HepG2 (cell line): ENCODE measurements around the gene POLRMT. TPM values are rescaled to one million over a fixed set of nuclear protein-coding genes. Genes with fewer than 3 reads are reported as not detected.
A peak's percentile ranks its signal among the peaks of the same experiment; 100 is the strongest.

ENCODE experiments used
- BCL3 ChIP-seq: sonication (generic); formaldehyde crosslinking; IDR thresholded peaks from 2 replicates; pipeline ENCODE4 v1.5.1; 2020; ENCODE audit warnings: mild to moderate bottlenecking, missing genetic modification reagents, moderate library complexity
- DMTF1 ChIP-seq: sonication (generic); formaldehyde crosslinking; IDR thresholded peaks from 2 replicates; pipeline ENCODE4 v1.4.0; 2020; ENCODE audit warnings: mild to moderate bottlenecking, missing genetic modification reagents
- EP300 ChIP-seq, 3 experiments: sonication (generic) in 1 of 3; formaldehyde crosslinking in 1 of 3; IDR thresholded peaks; 2 replicates each; pipeline versions ENCODE4 v1.5.1 to v1.6.1; 2011 to 2020; ENCODE audit warnings: low read depth in 2 of 3, low read length in 2 of 3, borderline replicate concordance in 1 of 3, improper control_type of control experiment in 1 of 3, mild to moderate bottlenecking in 1 of 3, missing genetic modification reagents in 1 of 3, moderate library complexity in 1 of 3
- GLI4 ChIP-seq: sonication (generic); formaldehyde crosslinking; IDR thresholded peaks from 2 replicates; pipeline ENCODE4 v1.5.1; 2020; ENCODE audit warnings: missing genetic modification reagents, mild to moderate bottlenecking, moderate library complexity, borderline replicate concordance
- HNF4A ChIP-seq: sonication (generic); formaldehyde crosslinking; IDR thresholded peaks from 2 replicates; pipeline ENCODE4 v1.4.0; 2020; ENCODE audit warnings: missing genetic modification reagents
- NAIF1 ChIP-seq: sonication (generic); formaldehyde crosslinking; IDR thresholded peaks from 2 replicates; pipeline ENCODE4 v1.5.0; 2020; ENCODE audit warnings: mild to moderate bottlenecking, missing genetic modification reagents, borderline replicate concordance
- NFYB ChIP-seq: sonication (generic); formaldehyde crosslinking; IDR thresholded peaks from 2 replicates; pipeline ENCODE4 v1.4.0; 2020; ENCODE audit warnings: missing genetic modification reagents
- SRSF9 ChIP-seq: fragments of 200-400 bp; formaldehyde crosslinking; IDR thresholded peaks from 2 replicates; pipeline ENCODE4 v1.6.1; 2018; ENCODE audit warnings: borderline replicate concordance, mild to moderate bottlenecking, low read depth, low read length; ENCODE audit not compliant: insufficient read depth, poor library complexity, severe bottlenecking
- TEF ChIP-seq: sonication (generic); formaldehyde crosslinking; IDR thresholded peaks from 2 replicates; pipeline ENCODE4 v1.5.0; 2020; ENCODE audit warnings: missing genetic modification reagents
- ZBTB46 ChIP-seq: sonication (generic); formaldehyde crosslinking; IDR thresholded peaks from 2 replicates; pipeline ENCODE4 v1.4.0; 2020; ENCODE audit warnings: mild to moderate bottlenecking, missing genetic modification reagents, borderline replicate concordance
- ZFP41 ChIP-seq: sonication (generic); formaldehyde crosslinking; IDR thresholded peaks from 2 replicates; pipeline ENCODE4 v1.4.0; 2020; ENCODE audit warnings: mild to moderate bottlenecking, missing genetic modification reagents, borderline replicate concordance
- ZNF180 ChIP-seq: sonication (generic); formaldehyde crosslinking; IDR thresholded peaks from 2 replicates; pipeline ENCODE4 v1.4.0; 2020; ENCODE audit warnings: low read depth, missing genetic modification reagents, borderline replicate concordance
- ZNF33A ChIP-seq: sonication (generic); formaldehyde crosslinking; IDR thresholded peaks from 2 replicates; pipeline ENCODE4 v1.5.1; 2020; ENCODE audit warnings: missing genetic modification reagents, mild to moderate bottlenecking, moderate library complexity, borderline replicate concordance
- ZNF724P ChIP-seq: sonication (generic); formaldehyde crosslinking; IDR thresholded peaks from 2 replicates; pipeline ENCODE4 v1.8.0; 2022; ENCODE audit warnings: missing genetic modification reagents, borderline replicate concordance
- polyA plus RNA-seq, 8 experiments: library from polyadenylated mRNA; depleted of rRNA in 3 of 8; stranded (reverse) in 7 of 8; unstranded in 1 of 8; fragments of >200 nt; fragmentation: Illumina TruSeq in 4 of 8; extraction: Trizol in 4 of 8; gene quantifications; 2 replicates each; pipeline versions ENCODE4 v1.2.1 to v1.2.3, GENCODE V29; 2011 to 2016; ENCODE audit warnings: low read depth in 4 of 8, missing spikeins in 1 of 8, mixed read lengths in 1 of 8; ENCODE audit not compliant: insufficient read depth in 1 of 8
- total RNA-seq, 5 experiments: library from RNA; depleted of rRNA; stranded (reverse); fragments of >200 nt; fragmentation: Illumina TruSeq; extraction: Trizol; gene quantifications; 2 replicates each; pipeline ENCODE4 v1.2.3, GENCODE V29; 2016; ENCODE audit warnings: low read depth in 1 of 5
- TF ChIP-seq, protein P1 (sequence below): sonication (generic); formaldehyde crosslinking; IDR thresholded peaks from 2 replicates; pipeline ENCODE4 v1.5.0; 2020; ENCODE audit warnings: mild to moderate bottlenecking, missing genetic modification reagents
- TF ChIP-seq, protein P2 (sequence below): sonication (generic); formaldehyde crosslinking; IDR thresholded peaks from 2 replicates; pipeline ENCODE4 v1.4.0; 2020; ENCODE audit warnings: missing genetic modification reagents

The POLRMT gene
- total and polyA plus RNA-seq, 2 of the 13 experiments (the other 11 are each of a cell fraction or from before 2014, with no cell fraction given), result 78.0 to 101 TPM

- peak; percentile 71; the same call in 1 of the 2 replicates for TF ChIP-seq GLI4
- TF ChIP-seq ZBTB46, result no peak
- no peak for TF ChIP-seq SRSF9
- no peak for TF ChIP-seq ZNF180 (CRISPR knock-in tag)
- no peak for TF ChIP-seq ZFP41 (CRISPR knock-in tag)
- no peak for TF ChIP-seq NAIF1 (CRISPR knock-in tag)
- TF ChIP-seq TEF (CRISPR knock-in tag), result no peak
- no peak for TF ChIP-seq BCL3 (CRISPR knock-in tag)
- TF ChIP-seq ZNF33A (CRISPR knock-in tag), result no peak; the same call in 1 of the 2 replicates
- TF ChIP-seq ZNF724P, result 0 out of 2 replicates have a peak, but pooled peaks have one; percentile 0
- no peak for TF ChIP-seq HNF4A (CRISPR knock-in tag)
- no peak for TF ChIP-seq EP300 (IDR thresholded peaks at IDR 0.05; ENCODE audit: low read depth in 2 of 2, low read length in 2 of 2)
- TF ChIP-seq EP300 (CRISPR knock-in tag; IDR thresholded peaks at IDR 0.05; ENCODE audit: borderline replicate concordance), result no peak
- TF ChIP-seq DMTF1 (CRISPR knock-in tag), result no peak
- TF ChIP-seq, protein P1, sequence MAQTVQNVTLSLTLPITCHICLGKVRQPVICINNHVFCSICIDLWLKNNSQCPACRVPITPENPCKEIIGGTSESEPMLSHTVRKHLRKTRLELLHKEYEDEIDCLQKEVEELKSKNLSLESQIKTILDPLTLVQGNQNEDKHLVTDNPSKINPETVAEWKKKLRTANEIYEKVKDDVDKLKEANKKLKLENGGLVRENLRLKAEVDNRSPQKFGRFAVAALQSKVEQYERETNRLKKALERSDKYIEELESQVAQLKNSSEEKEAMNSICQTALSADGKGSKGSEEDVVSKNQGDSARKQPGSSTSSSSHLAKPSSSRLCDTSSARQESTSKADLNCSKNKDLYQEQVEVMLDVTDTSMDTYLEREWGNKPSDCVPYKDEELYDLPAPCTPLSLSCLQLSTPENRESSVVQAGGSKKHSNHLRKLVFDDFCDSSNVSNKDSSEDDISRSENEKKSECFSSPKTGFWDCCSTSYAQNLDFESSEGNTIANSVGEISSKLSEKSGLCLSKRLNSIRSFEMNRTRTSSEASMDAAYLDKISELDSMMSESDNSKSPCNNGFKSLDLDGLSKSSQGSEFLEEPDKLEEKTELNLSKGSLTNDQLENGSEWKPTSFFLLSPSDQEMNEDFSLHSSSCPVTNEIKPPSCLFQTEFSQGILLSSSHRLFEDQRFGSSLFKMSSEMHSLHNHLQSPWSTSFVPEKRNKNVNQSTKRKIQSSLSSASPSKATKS (CRISPR knock-in tag), result no peak; the same call in 1 of the 2 replicates
- TF ChIP-seq NFYB, result no peak
- TF ChIP-seq, protein P2, sequence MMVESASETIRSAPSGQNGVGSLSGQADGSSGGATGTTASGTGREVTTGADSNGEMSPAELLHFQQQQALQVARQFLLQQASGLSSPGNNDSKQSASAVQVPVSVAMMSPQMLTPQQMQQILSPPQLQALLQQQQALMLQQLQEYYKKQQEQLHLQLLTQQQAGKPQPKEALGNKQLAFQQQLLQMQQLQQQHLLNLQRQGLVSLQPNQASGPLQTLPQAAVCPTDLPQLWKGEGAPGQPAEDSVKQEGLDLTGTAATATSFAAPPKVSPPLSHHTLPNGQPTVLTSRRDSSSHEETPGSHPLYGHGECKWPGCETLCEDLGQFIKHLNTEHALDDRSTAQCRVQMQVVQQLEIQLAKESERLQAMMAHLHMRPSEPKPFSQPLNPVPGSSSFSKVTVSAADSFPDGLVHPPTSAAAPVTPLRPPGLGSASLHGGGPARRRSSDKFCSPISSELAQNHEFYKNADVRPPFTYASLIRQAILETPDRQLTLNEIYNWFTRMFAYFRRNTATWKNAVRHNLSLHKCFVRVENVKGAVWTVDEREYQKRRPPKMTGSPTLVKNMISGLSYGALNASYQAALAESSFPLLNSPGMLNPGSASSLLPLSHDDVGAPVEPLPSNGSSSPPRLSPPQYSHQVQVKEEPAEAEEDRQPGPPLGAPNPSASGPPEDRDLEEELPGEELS (CRISPR knock-in tag), result no peak
Measured at GRCh38 chr19:662207-662961, 29.0 kb upstream of the POLRMT start (continued).
